Inflammatory macrophage treated with lipopolysaccharide for 4 hours (primary cell): ENCODE measurements around the gene MDM4.
"Not testable (repeated sequence)": the region's sequence is repeated elsewhere in the genome, so short reads cannot be mapped to it uniquely, and the experiment has no call there.

Source experiments
- DNase-seq: peaks from one replicate; pipeline ENCODE4 v3.0.0-alpha.2; 2020

Gene MDM4

DNA sequence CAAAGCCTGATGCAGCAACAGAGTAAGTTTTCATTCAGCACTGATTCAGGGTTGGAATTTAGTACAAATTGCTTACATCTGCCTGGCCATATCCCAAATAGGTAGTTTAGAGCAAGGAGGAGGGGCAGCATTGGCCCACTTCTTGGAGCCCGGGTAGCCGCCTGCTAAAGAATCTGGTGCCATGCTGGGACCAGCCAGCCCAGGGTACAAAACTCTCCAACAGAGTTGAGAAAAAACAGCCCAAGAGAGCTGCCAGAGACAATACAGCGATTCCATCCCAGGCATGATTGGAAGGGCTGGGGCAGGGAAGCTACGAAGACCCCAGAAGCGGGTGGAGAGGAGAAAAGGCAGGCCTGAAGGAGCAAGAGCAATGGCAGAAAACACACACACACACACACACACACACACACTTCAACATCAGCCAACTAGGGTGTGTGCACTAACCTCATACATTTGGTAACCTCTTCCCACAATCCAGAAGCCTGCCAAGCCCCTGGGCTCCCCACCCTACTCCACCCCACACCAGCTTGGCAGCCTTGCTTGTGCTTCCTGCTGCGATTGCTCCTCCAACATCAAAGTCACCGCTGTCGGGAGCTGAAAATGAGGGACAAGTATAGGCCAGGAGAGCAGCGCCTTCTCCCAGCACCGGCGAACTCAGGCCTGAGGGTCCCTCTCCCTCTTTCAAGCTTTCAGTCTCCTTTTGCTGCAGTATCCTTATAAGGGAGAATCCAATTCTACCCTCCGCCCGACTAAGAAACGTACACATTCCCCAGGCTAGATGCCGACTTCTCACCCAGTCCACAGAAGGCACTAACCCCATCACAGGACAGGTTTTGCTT lies 22.8 kb upstream of the MDM4 start:
- peak; percentile 23 for DNase-seq

DNA sequence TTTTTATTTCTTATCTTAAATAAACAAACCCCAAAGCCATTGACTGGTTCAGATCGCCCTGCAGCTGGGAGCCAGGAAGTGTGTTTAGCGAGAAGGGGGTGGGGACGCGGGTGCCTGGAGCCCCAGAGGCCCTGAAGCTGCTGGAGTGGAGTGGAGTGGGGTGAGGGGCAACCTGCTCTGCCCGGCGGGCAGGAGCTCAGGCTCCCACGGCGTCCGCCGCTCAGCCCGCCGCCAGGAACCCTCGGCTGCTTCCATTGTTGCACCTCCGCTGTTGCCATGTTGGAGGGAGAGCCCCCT lies 22.3 kb upstream of the MDM4 start:
- DNase-seq = no peak

DNA sequence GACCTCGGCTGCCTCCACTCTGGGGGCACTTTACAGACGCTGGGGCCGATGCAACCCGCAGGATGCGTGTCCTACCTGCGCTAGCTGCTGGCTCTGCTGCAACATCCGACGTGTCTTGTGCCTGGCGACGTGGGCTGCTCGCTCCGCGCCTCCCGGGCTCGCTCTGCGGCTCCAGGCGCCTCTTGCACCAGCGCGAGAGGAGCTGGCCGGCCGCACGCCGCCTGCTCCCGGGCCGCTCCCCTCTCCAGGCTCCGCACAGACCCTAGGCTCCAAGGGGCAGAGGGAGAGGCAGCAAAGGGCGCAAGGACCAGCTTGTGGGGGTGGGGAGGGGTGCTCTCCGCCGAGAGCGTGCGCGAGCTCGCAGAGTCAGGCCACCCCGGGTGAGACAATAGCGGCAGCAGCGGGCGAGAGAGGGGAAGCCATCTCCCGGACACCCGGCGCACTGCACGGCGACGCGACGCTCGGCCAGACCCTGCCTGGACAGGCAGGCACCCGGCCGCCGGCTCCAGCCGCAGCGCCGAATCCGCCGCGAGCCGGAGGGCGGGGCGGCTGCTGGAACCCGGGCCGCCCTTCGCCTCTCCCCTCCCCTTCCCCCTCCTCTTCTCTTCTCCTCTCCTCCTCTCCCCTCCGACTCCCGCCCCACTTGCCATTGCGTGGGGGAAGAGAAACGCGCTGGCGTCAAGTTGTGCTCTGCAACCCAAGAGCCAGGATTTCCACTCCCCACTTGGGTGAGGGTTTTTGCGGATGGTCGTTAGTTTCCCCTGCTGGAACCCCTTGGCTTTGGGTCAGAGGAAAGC lies 21.7 kb upstream of the MDM4 start, which contains the start of gene PIK3C2B:
Gene PIK3C2B, minus strand, starts transcription at position 525 of the 797 bp plus-strand sequence. CDS start 25,003 bp downstream, outside the sequence.
- peak; percentile 79 for DNase-seq

DNA sequence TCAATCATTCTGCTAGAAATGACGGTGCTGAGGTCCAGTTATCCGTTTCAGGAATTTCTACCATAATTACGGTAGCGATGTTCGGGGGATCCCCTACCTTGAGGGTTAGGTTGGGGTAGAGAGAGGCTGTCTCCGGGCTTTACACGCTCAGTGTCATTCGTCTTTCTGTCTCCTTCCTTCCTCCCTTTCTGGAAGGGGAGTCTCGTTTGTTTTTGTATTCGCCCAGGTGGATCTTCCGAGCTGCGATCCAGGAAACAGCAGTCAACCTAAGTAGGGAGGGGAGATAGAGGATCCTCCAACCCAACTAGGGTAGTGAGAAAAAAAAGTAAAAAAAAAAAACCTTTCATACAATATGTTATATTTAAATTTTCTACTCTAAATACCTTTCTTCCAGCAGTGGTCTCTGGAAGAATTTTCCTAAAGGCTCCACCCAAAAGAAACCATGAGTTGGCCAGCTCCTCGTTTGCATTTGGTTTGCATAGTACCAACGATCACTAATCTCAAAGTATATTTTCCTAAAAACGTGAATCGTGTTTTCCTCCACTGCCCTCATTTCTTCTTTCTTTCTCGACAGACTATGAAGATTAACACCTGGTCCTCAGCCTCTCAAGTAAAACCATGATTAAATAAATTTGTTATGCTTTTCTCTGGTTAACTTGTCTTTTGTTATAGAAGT lies 21.0 kb upstream of the MDM4 start:
- DNase-seq = no peak

DNA sequence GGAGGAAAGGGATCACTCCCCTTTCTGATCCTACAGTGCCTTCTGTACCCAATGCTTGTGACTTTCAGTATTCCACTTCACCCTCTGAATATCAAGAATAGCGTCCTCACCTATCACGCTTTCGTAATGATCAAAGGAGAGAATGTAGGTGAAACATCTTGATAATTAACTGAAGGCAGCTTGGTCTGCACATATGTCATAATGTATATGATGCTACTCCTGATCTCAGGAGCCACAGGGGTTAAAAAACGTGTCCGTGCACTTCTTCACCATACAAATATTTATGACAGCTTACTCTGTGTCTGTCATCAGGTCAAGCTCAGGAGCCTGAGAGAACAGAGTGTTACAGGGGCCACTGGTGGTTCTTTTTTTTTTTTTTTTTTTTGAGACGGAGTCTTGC lies 20.4 kb upstream of the MDM4 start:
- no peak for DNase-seq

DNA sequence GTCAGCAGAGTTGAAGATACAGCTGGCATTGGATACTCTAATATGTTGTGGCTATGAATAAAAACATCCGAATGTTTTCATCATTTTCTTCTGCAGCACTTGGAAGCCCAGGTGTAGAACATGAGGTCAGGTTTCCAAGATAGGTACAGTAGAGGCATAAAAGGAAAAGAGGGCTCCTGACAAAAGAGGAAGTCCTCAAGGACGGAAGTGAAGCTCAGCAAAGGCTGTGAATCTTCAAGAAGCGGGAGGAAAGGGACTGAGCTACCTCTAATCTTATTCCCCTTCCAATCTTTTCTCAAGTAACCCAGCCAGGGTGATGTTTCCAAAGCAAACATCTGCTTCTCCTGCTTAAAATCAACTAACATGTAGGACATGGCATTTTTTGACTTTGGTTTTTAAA lies 17.2 kb upstream of the MDM4 start:
- peak; percentile 48 for DNase-seq

DNA sequence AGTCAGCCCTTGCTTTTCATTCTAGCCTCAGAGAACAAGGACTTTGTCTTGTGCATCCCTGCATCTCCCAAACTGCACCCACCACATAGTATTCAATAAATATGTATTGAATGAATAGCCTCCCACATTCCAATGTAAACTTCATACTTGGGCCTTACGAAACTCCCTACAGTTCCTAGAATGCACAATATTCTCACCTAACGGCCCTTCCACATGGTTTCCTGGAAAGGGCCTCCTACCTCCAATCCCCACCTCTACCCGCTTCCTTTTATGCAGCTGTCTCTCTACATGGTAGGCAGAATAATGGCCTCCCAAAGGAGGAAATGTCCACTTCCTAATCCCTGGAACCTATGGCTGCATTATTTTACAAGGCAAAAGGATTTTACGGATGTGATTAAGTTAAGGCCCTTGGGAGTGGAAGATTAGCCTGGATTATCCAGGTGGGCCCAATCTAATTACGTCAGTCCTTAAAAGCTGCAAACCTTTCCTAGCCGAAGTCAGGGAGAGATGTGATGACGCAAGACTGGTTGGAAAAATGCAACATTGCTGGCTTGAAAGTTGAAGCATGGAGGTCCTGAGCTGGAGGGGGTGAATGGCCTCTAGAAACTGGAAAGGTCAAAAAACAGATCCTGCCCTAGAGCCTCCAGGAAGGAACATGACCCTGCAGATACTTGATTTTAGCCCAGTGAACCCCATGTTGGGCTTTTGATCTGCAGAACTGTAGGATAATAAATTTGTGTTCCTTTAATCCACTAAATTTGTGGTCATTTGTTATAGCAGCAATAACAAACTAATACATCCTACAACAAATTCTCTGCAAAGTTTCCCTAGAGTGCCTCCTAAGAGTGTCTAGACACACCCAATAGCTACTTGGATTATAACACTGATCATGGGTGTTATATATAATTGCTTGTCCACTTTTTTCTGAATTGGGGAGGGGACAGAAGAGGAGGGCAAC lies 16.4 kb upstream of the MDM4 start:
- DNase-seq = no peak

DNA sequence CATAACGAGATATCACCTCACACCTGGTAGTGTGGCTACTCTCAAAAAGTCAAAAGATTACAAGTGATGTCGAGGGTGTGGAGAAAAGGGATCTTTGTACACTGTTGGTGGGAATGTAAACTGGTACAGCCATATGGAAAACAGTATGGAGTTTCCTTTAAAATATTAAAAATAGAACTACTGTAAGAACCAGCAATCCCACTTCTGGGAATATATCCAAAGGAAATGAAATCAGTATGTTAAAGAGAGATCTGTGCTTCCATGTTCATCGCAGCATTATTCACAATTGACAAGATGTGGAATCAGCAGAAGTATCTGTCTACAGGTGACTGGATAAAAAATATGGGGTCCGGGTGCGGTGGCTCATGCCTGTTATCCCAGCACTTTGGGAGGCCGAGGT lies 14.0 kb upstream of the MDM4 start:
- DNase-seq = no peak

DNA sequence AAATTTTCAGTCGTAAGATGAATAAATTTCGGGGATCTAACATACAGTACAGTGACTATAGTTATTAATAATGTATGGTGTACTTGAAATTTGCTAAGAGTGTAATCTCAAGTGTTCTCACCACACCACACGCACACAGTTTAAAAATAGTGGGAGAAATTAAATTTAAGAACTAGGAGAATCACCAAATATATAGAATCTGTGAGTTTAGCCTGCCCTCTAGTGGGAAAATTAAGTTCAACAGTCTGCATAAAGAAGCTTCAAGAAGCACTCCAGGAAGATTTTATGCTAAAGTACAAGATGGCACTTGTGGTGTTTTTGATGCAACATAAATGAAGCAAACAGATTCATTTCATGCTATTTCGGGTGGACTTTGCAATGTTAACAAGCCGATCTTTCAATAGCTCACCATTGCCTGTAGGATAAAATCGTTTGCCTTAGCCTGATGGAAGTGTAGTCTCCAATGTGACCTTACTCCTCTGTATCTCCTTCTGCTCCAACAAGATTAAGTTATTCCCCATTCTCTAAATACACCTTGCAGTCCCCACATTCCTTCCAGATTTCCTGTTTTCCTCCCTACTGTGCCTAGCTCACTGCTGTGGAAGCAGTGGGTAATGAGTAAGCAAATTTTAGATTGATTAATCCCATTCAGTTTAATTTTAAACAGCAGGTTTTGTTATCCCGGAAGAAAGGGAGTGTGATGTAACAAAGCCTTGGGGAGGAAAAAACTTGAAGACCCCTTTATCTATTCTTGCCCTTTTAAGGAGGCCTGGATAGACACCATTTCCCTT lies 12.9 kb upstream of the MDM4 start:
- DNase-seq = peak; percentile 82

DNA sequence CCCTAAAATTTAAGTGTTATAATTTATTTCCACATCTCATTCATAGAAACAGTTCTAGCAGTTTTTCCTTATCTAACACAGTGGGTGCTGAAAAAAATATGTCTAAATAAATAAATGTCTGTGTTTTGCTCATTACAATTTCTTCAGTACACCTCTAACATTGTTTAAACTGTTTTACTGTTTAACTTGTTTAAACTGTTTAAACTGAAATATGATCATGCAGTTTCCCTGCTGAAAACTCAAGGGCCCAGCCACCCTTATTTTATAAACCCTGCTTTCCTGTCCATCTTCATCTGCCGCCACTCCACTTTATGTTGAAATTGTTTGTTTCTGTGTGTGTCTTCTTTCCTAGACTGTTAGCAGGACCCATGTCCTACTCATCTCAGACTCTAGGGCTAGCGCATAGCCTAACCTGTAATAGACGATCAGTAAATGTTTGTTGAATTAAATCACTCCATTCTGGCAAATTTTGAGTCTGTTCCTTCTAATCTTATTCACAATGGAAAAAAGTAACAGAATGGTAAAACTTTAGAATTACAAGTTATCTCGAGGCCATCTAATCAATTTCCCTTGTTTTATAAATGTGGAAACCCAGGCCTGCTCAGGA lies 12.2 kb upstream of the MDM4 start:
- DNase-seq = no peak

DNA sequence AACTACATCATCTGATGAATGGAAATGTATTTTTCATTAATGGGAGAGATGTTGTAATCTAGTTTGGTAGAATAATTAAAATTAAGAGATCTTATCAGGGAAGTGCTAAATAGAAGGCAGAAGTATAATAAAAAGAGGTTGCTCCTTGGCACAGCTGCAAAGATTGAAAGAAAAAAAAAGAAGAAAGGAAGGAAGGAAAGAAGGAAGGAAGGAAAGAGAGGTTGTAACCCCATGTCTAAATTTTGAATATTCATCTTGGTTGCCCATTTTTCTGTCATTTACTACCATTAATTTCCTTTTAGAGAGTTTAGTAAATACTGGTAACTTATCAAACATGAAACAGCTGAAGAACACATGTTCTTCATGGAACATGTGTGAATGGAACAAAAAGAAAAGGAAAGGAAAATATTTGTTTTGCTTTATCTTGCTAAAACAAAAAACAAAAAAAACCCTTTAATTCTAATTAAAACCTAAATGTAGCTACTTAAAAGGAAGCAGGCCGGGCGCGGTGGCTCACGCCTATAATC lies 10.5 kb upstream of the MDM4 start:
- no peak for DNase-seq

DNA sequence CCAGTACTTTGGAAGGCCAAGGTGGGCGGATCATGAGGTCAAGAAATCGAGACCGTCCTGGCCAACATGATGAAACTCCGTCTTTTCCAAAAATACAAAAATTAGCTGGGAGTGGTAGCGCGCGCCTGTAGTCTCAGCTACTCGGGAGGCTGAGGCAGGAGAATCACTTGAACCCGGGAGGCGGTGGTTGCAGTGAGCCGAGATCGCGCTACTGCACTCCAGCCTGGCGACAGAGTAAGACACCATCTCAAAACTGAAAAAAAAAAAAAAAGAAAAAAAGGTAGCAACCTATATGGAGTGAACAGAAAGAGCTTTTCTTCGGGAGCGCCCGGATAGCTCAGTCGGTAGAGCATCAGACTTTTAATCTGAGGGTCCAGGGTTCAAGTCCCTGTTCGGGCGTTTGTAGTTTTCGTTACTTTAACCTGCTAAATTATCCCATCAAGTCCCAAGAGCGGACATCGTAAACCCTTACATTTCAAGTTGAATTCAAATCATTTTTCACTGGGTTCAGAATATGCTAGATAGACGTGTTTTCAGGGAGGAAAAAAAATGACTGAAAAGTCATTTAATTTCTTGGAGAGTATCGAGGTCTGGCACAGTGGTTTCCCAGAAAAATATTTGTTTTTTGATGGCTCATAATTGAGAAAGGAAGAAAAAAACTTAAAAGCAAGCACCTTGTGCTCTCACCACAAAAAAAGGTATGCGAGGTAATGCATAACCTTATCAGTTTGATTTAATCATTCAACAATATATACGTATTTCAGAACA lies 9.8 kb upstream of the MDM4 start:
- DNase-seq = peak; percentile 86

DNA sequence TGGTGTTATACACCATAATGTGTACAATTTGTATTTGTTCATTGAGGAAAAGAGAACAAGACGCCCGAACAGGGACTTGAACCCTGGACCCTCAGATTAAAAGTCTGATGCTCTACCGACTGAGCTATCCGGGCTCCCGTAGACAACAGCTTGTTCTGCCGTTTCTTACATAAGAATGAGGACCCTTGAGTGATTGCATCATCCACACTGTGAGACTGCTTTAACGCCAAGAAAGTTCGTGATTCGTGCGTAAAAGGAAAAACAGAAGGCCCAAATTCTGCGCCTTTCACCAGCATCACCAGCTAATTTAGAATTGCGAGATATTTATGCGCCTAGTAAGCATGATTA lies 9.3 kb upstream of the MDM4 start:
- peak; percentile 89 for DNase-seq

DNA sequence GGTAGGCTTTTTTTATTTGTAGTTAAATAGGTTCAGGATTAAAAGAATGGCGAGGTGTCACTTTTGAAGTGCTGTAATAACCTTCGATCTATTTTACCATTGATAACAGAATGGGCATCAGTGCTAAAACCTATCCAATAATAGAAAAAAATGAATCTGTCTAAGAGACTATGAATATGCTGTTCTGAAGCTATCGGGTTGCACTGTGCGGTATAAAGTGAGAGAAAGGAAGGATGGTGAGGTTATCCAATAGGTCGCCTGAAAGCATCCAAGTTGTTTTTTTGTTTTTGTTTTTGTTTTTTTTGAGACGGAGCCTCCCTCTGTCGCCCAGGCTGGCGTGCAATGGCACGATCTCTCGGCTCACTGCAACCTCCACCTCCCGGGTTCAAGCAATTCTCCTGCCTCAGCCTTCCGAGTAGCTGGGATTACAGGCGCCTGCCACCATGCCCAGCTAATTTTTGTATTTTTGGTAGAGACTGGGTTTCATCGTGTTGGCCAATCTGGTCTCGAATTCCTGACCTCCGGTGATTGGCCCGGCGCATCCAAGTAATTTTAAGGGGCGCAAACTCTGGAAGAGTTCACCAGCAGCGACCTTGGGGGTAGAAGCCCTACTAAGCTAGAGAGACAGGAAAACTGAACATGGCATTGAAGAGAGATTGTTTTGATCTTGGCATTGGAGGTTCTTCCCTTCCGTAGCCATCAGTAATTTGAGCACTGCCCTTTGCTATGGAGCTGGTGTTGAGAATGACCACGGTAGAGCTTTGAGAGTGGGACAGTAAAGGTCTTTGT lies 8.7 kb upstream of the MDM4 start:
- peak; percentile 42 for DNase-seq

DNA sequence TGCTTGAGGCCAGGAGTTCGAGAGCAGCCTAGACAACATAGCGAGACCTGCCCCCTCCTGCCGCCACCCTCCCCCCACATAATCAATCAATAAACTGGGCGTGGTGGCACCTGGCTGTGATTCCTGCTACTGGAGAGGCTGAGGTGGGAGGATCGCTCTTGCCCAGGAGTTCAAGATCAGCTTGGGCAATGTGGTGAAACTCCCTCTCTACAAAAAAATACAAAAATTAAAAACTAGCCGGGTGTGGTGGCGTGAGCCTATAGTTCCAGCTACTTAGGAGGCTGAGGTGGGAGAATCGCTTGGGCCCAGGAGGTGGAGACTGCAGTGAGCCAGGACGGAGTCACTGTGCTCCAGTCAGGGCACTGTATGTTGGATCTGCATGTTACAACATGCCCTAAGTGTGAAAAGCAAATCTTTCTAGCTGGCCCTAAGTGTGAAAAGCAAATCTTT lies 7.0 kb upstream of the MDM4 start:
- no peak for DNase-seq

DNA sequence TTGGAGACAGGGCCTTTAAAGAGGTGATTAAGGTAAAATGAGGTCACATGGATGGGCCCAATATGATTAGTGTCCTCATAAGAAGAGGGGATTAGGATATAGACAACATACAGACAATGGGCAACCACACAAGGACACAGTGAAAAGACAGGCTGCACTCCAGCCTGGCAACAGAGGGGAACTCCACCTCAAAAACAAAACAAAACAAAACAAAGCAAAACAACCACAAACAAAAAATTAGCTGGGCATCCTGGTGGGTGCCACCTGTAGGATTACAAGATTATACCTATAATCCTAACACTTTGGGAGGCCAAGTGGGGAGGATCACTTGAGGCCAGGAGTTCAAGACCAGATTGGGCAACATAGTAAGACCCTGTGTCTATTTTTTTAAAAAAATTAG lies 4.8 kb upstream of the MDM4 start:
- no peak for DNase-seq

DNA sequence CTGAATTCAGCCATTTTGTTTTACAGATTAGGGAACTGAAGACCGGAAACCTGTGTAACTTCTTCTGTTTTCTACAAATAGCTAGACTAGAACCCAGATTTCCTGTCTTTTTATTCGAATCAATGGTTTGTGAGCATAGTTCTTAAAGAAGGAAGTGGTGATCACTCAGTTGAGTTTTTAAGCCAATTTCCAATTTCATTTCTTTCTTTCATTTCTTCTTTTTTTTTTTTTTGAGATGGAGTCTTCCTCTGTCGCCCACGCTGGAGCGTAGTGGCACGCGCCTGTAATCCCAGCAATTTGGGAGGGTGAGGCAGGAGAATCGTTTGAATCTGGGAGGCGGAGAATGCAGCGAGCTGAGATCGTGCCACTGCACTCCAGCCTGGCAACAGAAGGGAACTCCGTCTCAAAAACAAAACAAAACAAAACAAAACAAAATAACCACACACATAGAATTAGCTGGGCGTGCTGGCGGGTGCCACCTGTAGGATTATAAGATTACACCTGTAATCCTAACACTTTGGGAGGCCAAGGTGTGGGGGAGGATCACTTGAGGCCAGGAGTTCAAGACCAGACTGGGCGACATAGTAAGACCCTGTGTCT lies 3.0 kb upstream of the MDM4 start:
- peak; percentile 95 for DNase-seq

DNA sequence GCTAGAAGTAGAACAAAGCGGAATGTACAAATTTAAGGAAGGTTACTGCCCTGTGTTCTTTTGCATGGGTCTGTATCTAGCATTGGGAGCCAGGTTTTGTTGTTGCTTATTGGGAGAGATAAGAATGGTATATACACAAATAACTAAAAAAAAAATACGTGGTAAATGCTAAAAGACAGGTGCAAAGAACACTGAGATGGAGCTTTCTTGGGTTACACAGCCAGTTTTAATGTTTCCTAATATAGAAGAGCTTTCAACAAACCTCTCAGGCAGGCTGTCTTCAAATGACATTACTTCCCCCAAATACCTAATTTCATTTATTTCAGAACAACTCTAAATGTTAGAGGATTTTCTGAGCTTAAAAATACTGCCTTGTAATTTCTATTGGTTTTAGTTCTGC lies 1.4 kb upstream of the MDM4 start:
- DNase-seq = no peak

DNA sequence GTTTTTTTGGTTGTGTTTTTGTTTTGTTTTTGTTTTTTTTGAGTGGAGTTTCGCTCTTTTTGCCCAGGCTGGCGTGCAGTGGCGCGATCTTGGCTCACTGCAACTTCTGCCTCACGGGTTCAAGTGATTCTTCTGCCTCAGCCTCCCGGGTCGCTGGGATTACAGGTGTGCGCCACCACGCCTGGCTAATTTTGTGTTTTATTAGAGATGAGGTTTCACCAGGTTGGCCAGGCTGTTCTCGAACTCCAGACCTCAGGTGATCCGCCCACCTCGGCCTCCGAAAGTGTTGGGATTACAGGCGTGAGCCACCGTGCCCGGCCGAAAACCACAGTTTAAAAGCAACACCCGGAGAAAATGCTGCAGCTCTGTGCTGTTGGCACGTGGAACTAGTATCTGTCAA lies 1.2 kb downstream of the MDM4 start:
- DNase-seq = not testable (repeated sequence)
